Psoas muscle (tissue), 8 donors: ENCODE data around the gene PLA2G1B. TPM values are rescaled to one million over a fixed set of nuclear protein-coding genes. Genes with fewer than 3 reads are reported as not detected.

ENCODE experiments used
- ATAC-seq, 4 donors: fragments of 200-7000 bp; cut with Tn5 transposase; one replicate each; pipeline ENCODE4 v1.9.1; 2020; ENCODE audit warnings: moderate library complexity in 3 of 4, mild to moderate bottlenecking in 2 of 4
- DNase-seq, 2 donors: peaks; one replicate each; pipeline ENCODE4 v3.0.0-alpha.2; 2020
- H3K27ac ChIP-seq: fragments of 200-600 bp; one replicate; pipeline ENCODE4 v1.8.0; 2022
- H3K27me3 ChIP-seq, 3 donors: fragments of 200-600 bp in 1 of 3; one replicate each; pipeline versions ENCODE4 v1.6.1 to v1.8.0; 2013 to 2022; ENCODE audit warnings: low read length in 2 of 3, mild to moderate bottlenecking in 2 of 3, moderate library complexity in 1 of 3; ENCODE audit not compliant: insufficient read depth in 3 of 3
- H3K36me3 ChIP-seq, 2 donors: fragments of 200-600 bp in 1 of 2; one replicate each; pipeline versions ENCODE4 v1.6.1 to v1.8.0; 2013 to 2022; ENCODE audit warnings: low read depth in 1 of 2, mild to moderate bottlenecking in 1 of 2, moderate library complexity in 1 of 2; ENCODE audit not compliant: insufficient read depth in 1 of 2
- H3K4me1 ChIP-seq: fragments of 200-600 bp; one replicate; pipeline ENCODE4 v1.8.0; 2022
- H3K4me3 ChIP-seq: fragments of 200-600 bp; one replicate; pipeline ENCODE4 v1.8.0; 2022; ENCODE audit warnings: mild to moderate bottlenecking
- H3K9me3 ChIP-seq: fragments of 200-600 bp; one replicate; pipeline ENCODE4 v1.8.0; 2022
- CTCF ChIP-seq: fragments of 200-600 bp; IDR thresholded peaks from one replicate; pipeline ENCODE4 v1.8.0; 2022; ENCODE audit warnings: antibody characterized with exemption
- WGBS, 3 donors: extraction: QIAGEN DNeasy Blood & Tissue Kit; methylation state at CpG; one replicate each; pipeline versions ENCODE4 v1.1.6 to v1.1.7; 2013; 5-methylcytosine and 5-hydroxymethylcytosine counted together
- intact Hi-C, 2 donors: fragments of 100-400 bp; cut with DNase I; formaldehyde crosslinking; loops; one replicate each; pipeline versions ENCODE4 v1.11.0 to v1.14.2; 2022
- polyA plus RNA-seq, 3 donors: library from polyadenylated mRNA; stranded (reverse); fragments of 200-250 nt; gene quantifications; one replicate each; pipeline ENCODE4 v1.2.3, GENCODE V29; 2013
- total RNA-seq, 4 donors: library from RNA; stranded (reverse); fragmentation: NEBNext Ultra II Directional in 2 of 4; extraction: Animal tissue kit (Norgen Biotek cat#: 25700) in 2 of 4; gene quantifications; one replicate each; pipeline versions ENCODE4 v1.2.1 to v1.2.4, GENCODE V29; 2021 to 2023
- donor health status: healthy with polysubstance abuse.
- donor health status: DM: no; HTN: no; CAD: no; lungs with moderate emphysema.
- donor health status: Bipolar disorder and iron deficiency.
- donor health status: healthy.
- donor health status: DM: yes; HTN: yes; CAD: no.
- donor health status: DM: no; HTN: no; CAD: no.
- donor health status: DM: no; HTN: no; CAD: no.
- donor health status: DM: yes; HTN: yes; CAD: no.

PLA2G1B gene
- total and polyA plus RNA-seq, 7 donors = 0.39 to 1.0 (median 0.81) TPM; not detected in 4

- 7 to 8% (median 8%) methylated on average over 30 to 31 of the region's 31 CpGs for WGBS, 3 donors
- Histone ChIP-seq H3K27ac (peak within 1 kb of the TSS; percentile 89), H3K9me3 (no peaks in the 10 kb centered on the region), H3K4me1 (peaks cover 5% of the 10 kb centered on the region), H3K4me3 (peak within 1 kb of the TSS; percentile 86), H3K27me3 (no peaks in the 10 kb centered on the region), H3K36me3 (peaks cover 0 to 11% of the 10 kb centered on the region in 2 donors)
- intact Hi-C loops = no loop called here
- ATAC-seq = peak; percentile 94 to 98 (median 96)
- DNase-seq = peak; percentile 87 to 91
- peak; percentile 74 for TF ChIP-seq CTCF
These were observed 25.4 kb downstream of the PLA2G1B start, which contains the start of gene SIRT4 for GRCh38 chr12:120301962-120302815. Gene SIRT4, plus strand, starts transcription at chr12:120302321. Its CDS starts 1,241 bp downstream, at chr12:120303562.

GRCh38 chr12:120292661-120293531 lies 34.7 kb downstream of the PLA2G1B start, which contains the start of gene RNU4-1:
Gene RNU4-1, minus strand, starts transcription at chr12:120293237.
- Histone ChIP-seq H3K27ac (peak within 1 kb of the TSS; percentile 97), H3K27me3 (no peaks in the 10 kb centered on the region), H3K9me3 (no peaks in the 10 kb centered on the region), H3K4me3 (peak within 1 kb of the TSS; percentile 67), H3K4me1 (peaks cover 7% of the 10 kb centered on the region), H3K36me3 (no peaks in the 10 kb centered on the region)
- intact Hi-C loops = loop anchor here in 1 of 2 donors (2.0 kb wide), 1 partner anchor 62 kb away; no protein-coding TSS in a partner anchor
- DNase-seq = peak; percentile 51 to 63
- 0 to 1% (median 0%) methylated on average over 29 of the region's 29 CpGs for WGBS, 3 donors
- TF ChIP-seq CTCF = no peak
- peak; percentile 46 to 72 (median 59) for ATAC-seq

GRCh38 chr12:120292411-120292660 lies 35.2 kb downstream of the PLA2G1B start:
- Histone ChIP-seq H3K27ac (peak overlapping the region; percentile 97), H3K36me3 (no peaks in the 10 kb centered on the region), H3K4me1 (peaks cover 7% of the 10 kb centered on the region), H3K9me3 (no peaks in the 10 kb centered on the region), H3K27me3 (no peaks in the 10 kb centered on the region), H3K4me3 (peak overlapping the region; percentile 67)
- intact Hi-C loops = loop anchor here in 1 of 2 donors (2.0 kb wide), 1 partner anchor 62 kb away; no protein-coding TSS in a partner anchor
- 0 to 1% (median 0%) methylated on average over 17 of the region's 17 CpGs for WGBS, 3 donors
- no peak for TF ChIP-seq CTCF
- ATAC-seq = peak in 3 of 4 donors; percentile 9 to 25 (median 18)
- DNase-seq = no peak

- DNase-seq = peak in 1 of 2 donors; percentile 51
- no peak for TF ChIP-seq CTCF
- intact Hi-C loops = no loop called here
These were observed 36.8 kb downstream of the PLA2G1B start for GRCh38 chr12:120290609-120291305.

More at GRCh38 chr12:120290609-120291305, 36.8 kb downstream of the PLA2G1B start:
- peak overlapping the region; percentile 97 for H3K27ac ChIP-seq
- H3K36me3 ChIP-seq = no peaks in the 10 kb centered on the region
- no peaks in the 10 kb centered on the region for H3K9me3 ChIP-seq
- H3K4me3 ChIP-seq = peak overlapping the region; percentile 67
- ATAC-seq = peak; percentile 5 to 9 (median 6)
- 16 to 19% (median 18%) methylated on average over 22 of the region's 22 CpGs for WGBS, 3 donors
- H3K27me3 ChIP-seq = no peaks in the 10 kb centered on the region
- peaks cover 7% of the 10 kb centered on the region for H3K4me1 ChIP-seq
